K562 (cell line): ENCODE results near the gene BCAP31. TPM values are rescaled to one million over a fixed set of nuclear protein-coding genes. Genes with fewer than 3 reads are reported as not detected.
"Not testable (repeated sequence)": the region's sequence is repeated elsewhere in the genome, so short reads cannot be mapped to it uniquely, and the experiment has no call there.

ENCODE experiments used
- ATAC-seq: fragments of 200-7000 bp; cut with Tn5 transposase; 3 replicates; pipeline ENCODE4 v1.9.1; 2020; ENCODE audit warnings: moderate library complexity
- BruUV-seq: library from RNA; stranded (reverse); fragments of 400-500 nt; replicated peaks from 2 replicates; lab custom pipeline; 2021; lab: Mats Ljungman, UMichigan
- CTCF ChIA-PET: fragments of 300-600 bp; formaldehyde crosslinking; extraction: SDS; loops from one replicate; lab custom pipeline; 2021; ENCODE audit warnings: low intra/inter-chr PET ratio; lab: Yijun Ruan, JAX
- POLR2A ChIA-PET: fragments of 300-600, 350-650 bp; sonication (Branson Sonifier 250); formaldehyde crosslinking; extraction: SDS; loops from one replicate; lab custom pipeline; 2021; ENCODE audit warnings: antibody characterized with exemption, inconsistent platforms; lab: Yijun Ruan, JAX
- DNase-seq, 4 experiments: peaks; one replicate each; pipeline versions ENCODE4 v3.0.0 to v3.0.0-alpha.2; 2011 to 2018; ENCODE audit warnings: low spot score in 3 of 4, mixed read lengths in 3 of 4; ENCODE audit errors: extremely low read depth in 1 of 4
- FAIRE-seq: peaks from 2 replicates; lab custom pipeline; 2011; peaks lifted over from hg19 to GRCh38; lab: Jason Lieb, UNC
- H2AFZ ChIP-seq: 2 replicates; pipeline ENCODE4 v1.6.0; 2011; ENCODE audit warnings: low read depth, low read length, control low read depth, inconsistent platforms
- H3K27ac ChIP-seq: fragments of 200-600 bp; 3 replicates; pipeline ENCODE4 v1.8.0; 2011; ENCODE audit warnings: low read depth, mild to moderate bottlenecking, control low read depth, inconsistent platforms, low read length, moderate library complexity, mixed read lengths; ENCODE audit errors: extremely low read depth
- H3K27me3 ChIP-seq, 2 experiments: fragments of 300-600 bp in 1 of 2; 2 replicates in 1 of 2; 3 replicates in 1 of 2; pipeline versions ENCODE4 v1.6.0 to v1.8.0; 2011; ENCODE audit warnings: inconsistent platforms in 2 of 2, low read length in 2 of 2, mild to moderate bottlenecking in 1 of 2, mixed read lengths in 1 of 2, moderate library complexity in 1 of 2; ENCODE audit not compliant: control insufficient read depth in 2 of 2, insufficient read depth in 2 of 2
- H3K36me3 ChIP-seq: fragments of 300-600 bp; 3 replicates; pipeline ENCODE4 v1.8.0; 2011; ENCODE audit warnings: mild to moderate bottlenecking, low read length, inconsistent platforms; ENCODE audit not compliant: control insufficient read depth, insufficient read depth
- H3K4me1 ChIP-seq, 2 experiments: fragments of 200-600 bp in 1 of 2; replicated peaks in 1 of 2; 2 replicates in 1 of 2; 3 replicates in 1 of 2; pipeline versions ENCODE4 v1.5.1 to v1.8.0; 2011; ENCODE audit warnings: inconsistent platforms in 2 of 2, low read length in 2 of 2, mild to moderate bottlenecking in 1 of 2, mixed read lengths in 1 of 2, moderate library complexity in 1 of 2; ENCODE audit not compliant: control insufficient read depth in 2 of 2, insufficient read depth in 2 of 2
- H3K4me2 ChIP-seq: 2 replicates; pipeline ENCODE4 v1.6.1; 2011; ENCODE audit warnings: low read length, control low read depth, inconsistent platforms, mixed read lengths; ENCODE audit not compliant: insufficient read depth
- H3K4me3 ChIP-seq: fragments of 200-600 bp; sonication (generic), shearing (Covaris generic); 2 replicates; pipeline ENCODE4 v1.5.1; 2016; ENCODE audit warnings: control low read depth, inconsistent platforms
- H3K79me2 ChIP-seq: fragments of 200-600 bp; 3 replicates; pipeline ENCODE4 v1.8.0; 2011; ENCODE audit warnings: low read length, inconsistent platforms; ENCODE audit not compliant: control insufficient read depth, insufficient read depth
- H3K9ac ChIP-seq, 2 experiments: 2 replicates each; pipeline versions ENCODE4 v1.6.0 to v1.6.1; 2011; ENCODE audit warnings: low read depth in 2 of 2, low read length in 2 of 2, control low read depth in 1 of 2, inconsistent platforms in 1 of 2, mild to moderate bottlenecking in 1 of 2, mixed read lengths in 1 of 2; ENCODE audit not compliant: insufficient read depth in 1 of 2
- H3K9me1 ChIP-seq: one replicate; pipeline ENCODE4 v1.6.0; 2011; ENCODE audit warnings: inconsistent platforms, mild to moderate bottlenecking, low read length, moderate library complexity; ENCODE audit not compliant: control insufficient read depth, insufficient read depth
- H3K9me3 ChIP-seq: replicated peaks from 2 replicates; pipeline ENCODE4 v1.5.1; 2011; ENCODE audit warnings: low read depth, low read length, inconsistent platforms; ENCODE audit not compliant: control insufficient read depth, insufficient read depth
- H4K20me1 ChIP-seq: replicated peaks from 2 replicates; pipeline ENCODE4 v1.6.1; 2011; ENCODE audit warnings: low read length, inconsistent platforms, mixed read lengths; ENCODE audit not compliant: control insufficient read depth, insufficient read depth
- CTCF ChIP-seq, 3 experiments: IDR thresholded peaks in 2 of 3; conservative IDR thresholded peaks in 1 of 3; 2 replicates each; pipeline ENCODE4 v1.5.1; 2011 to 2012; ENCODE audit warnings: low read length in 3 of 3, mild to moderate bottlenecking in 3 of 3, control low read depth in 2 of 3, improper control_type of control experiment in 1 of 3, inconsistent platforms in 1 of 3, low read depth in 1 of 3, mixed read lengths in 1 of 3, moderate library complexity in 1 of 3; ENCODE audit not compliant: insufficient read depth in 2 of 3
- WGBS: fragments of 100-300 bp; shearing (Covaris generic); methylation state at CpG from one replicate; pipeline ENCODE4 v1.1.6; 2016; ENCODE audit warnings: low coverage, mixed read lengths; ENCODE audit not compliant: insufficient coverage; ENCODE audit errors: missing lambda C conversion rate; 5-methylcytosine and 5-hydroxymethylcytosine counted together
- in situ Hi-C: fragments of 300-500 bp; cut with MboI; formaldehyde crosslinking; loops from 4 replicates; pipeline ENCODE4 v1.15.0; 2018; ENCODE audit warnings: inconsistent platforms, mixed read lengths
- intact Hi-C: fragments of 100-400 bp; cut with micrococcal nuclease; formaldehyde crosslinking; loops from 2 replicates; pipeline ENCODE4 v1.14.2; 2022
- polyA plus RNA-seq, 8 experiments: library from polyadenylated mRNA; depleted of rRNA in 4 of 8; stranded (reverse) in 5 of 8; unstranded in 3 of 8; fragments of >200 nt; fragmentation: Nextera tagmentation in 2 of 8; fragmentation: Illumina TruSeq in 1 of 8; extraction: Ambion mirVana in 2 of 8; extraction: Trizol in 1 of 8; gene quantifications; 2 replicates each; pipeline versions ENCODE4 v1.2.1 to v1.2.3, GENCODE V29; 2011 to 2014; ENCODE audit warnings: inconsistent platforms in 1 of 8, missing spikeins in 1 of 8
- total RNA-seq, 7 experiments: library from RNA; depleted of rRNA in 6 of 7; stranded (reverse); fragments of >200 nt in 6 of 7; fragmentation: Illumina TruSeq in 2 of 7; extraction: Trizol in 2 of 7; gene quantifications; 2 replicates each; pipeline versions ENCODE4 v1.2.1 to v1.2.3, GENCODE V29; 2011 to 2021; ENCODE audit warnings: low replicate concordance in 1 of 7
- TF ChIP-seq, protein P1 (sequence below): sonication (generic); formaldehyde crosslinking; IDR thresholded peaks from 2 replicates; pipeline ENCODE4 v1.8.1; 2023; ENCODE audit warnings: mild to moderate bottlenecking, missing genetic modification reagents

Gene BCAP31
- total and polyA plus RNA-seq, 9 of the 15 experiments (the other 6 are each of a cell fraction or from before 2014, with no cell fraction given) = 156 to 683 (median 188) TPM

- 97% methylated on average over 10 of the region's 18 CpGs for WGBS
Observed at GRCh38 chrX:153705403-153706060, 18.7 kb downstream of the BCAP31 start.

GRCh38 chrX:153704631-153705402, 19.4 kb downstream of the BCAP31 start:
- WGBS = 95% methylated on average over 6 of the region's 12 CpGs
- Histone ChIP-seq H3K36me3 (peaks cover 82% of the 10 kb centered on the region; the same call in 1 of the 3 replicates), H3K4me1 (peaks cover 3 to 10% of the 10 kb centered on the region in 2 experiments; a peak in 4 of 5 replicates)
- H3K27ac ChIP-seq, H3K9me1 ChIP-seq, DNase-seq, H3K9ac ChIP-seq, H3K9me3 ChIP-seq, intact Hi-C loops, in situ Hi-C loops, H3K79me2 ChIP-seq, CTCF ChIA-PET, H3K4me3 ChIP-seq, ATAC-seq, H3K4me2 ChIP-seq, H2AFZ ChIP-seq, FAIRE-seq, H4K20me1 ChIP-seq, BruUV-seq, H3K27me3 ChIP-seq: not testable (repeated sequence)
- POLR2A ChIA-PET = interaction anchor here (0.8 kb wide), 1 partner anchor 246 kb away, joined by 3 read pairs; no protein-coding TSS in a partner anchor

More at GRCh38 chrX:153705403-153706060, 18.7 kb downstream of the BCAP31 start:
- intact Hi-C loops, H3K4me3 ChIP-seq, ATAC-seq, H2AFZ ChIP-seq, BruUV-seq, DNase-seq, CTCF ChIA-PET, H3K79me2 ChIP-seq, H3K27ac ChIP-seq, FAIRE-seq, H3K4me2 ChIP-seq, H3K9ac ChIP-seq, H3K27me3 ChIP-seq, H3K9me3 ChIP-seq, H4K20me1 ChIP-seq, H3K9me1 ChIP-seq, in situ Hi-C loops: not testable (repeated sequence)
- POLR2A ChIA-PET = interaction anchor here (0.8 kb wide), 1 partner anchor 245 kb away, joined by 3 read pairs; no protein-coding TSS in a partner anchor
- TF ChIP-seq, protein P1, sequence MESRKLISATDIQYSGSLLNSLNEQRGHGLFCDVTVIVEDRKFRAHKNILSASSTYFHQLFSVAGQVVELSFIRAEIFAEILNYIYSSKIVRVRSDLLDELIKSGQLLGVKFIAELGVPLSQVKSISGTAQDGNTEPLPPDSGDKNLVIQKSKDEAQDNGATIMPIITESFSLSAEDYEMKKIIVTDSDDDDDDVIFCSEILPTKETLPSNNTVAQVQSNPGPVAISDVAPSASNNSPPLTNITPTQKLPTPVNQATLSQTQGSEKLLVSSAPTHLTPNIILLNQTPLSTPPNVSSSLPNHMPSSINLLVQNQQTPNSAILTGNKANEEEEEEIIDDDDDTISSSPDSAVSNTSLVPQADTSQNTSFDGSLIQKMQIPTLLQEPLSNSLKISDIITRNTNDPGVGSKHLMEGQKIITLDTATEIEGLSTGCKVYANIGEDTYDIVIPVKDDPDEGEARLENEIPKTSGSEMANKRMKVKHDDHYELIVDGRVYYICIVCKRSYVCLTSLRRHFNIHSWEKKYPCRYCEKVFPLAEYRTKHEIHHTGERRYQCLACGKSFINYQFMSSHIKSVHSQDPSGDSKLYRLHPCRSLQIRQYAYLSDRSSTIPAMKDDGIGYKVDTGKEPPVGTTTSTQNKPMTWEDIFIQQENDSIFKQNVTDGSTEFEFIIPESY = 0 out of 2 replicates have a peak, but pooled peaks have one; percentile 10
- 0 out of 6 replicates have a peak, but pooled peaks of 1 of the 3 experiments have one; percentile 6 for TF ChIP-seq CTCF (IDR thresholded peaks at IDR 0.05 in 2 of 3, conservative IDR thresholded peaks at IDR 0.05 in 1 of 3; ENCODE audit: insufficient read depth in 2 of 3, low read depth in 1 of 3, low read length in 3 of 3)
- H3K4me1 ChIP-seq = peaks cover 3 to 13% of the 10 kb centered on the region in 2 experiments; a peak in 4 of 5 replicates
- H3K36me3 ChIP-seq = peaks cover 88% of the 10 kb centered on the region; the same call in 1 of the 3 replicates
